GM18867 (cell line): Measurements from ENCODE around the gene GNG3.
"Not testable (repeated sequence)": the region's sequence is repeated elsewhere in the genome, so short reads cannot be mapped to it uniquely, and the experiment has no call there.

Experiments
- ATAC-seq: cut with Tn5 transposase; IDR thresholded peaks from one replicate; pipeline ENCODE4 v1.9.1; 2021; ENCODE audit warnings: mild to moderate bottlenecking, moderate library complexity; ENCODE audit not compliant: unreplicated experiment

The GNG3 gene

DNA sequence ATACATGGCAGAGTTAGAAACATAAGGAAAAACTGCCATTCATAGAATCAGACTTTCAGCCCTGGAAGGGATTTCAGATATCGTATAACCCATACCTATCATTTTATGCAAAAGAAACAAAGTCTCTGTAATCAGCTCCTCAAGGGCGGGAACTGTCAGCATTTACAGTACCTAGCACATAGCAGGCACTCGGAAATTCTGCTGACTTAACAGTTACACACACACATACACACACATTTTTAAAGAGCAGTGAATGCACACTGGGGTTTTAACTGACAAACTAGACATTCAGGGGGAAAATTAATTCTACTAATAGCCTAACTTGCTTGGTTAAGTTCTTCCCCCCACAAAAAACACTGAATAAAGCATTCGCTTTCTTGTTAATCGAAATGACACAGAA, 8.7 kb downstream of the GNG3 start:
- no peak for ATAC-seq

DNA sequence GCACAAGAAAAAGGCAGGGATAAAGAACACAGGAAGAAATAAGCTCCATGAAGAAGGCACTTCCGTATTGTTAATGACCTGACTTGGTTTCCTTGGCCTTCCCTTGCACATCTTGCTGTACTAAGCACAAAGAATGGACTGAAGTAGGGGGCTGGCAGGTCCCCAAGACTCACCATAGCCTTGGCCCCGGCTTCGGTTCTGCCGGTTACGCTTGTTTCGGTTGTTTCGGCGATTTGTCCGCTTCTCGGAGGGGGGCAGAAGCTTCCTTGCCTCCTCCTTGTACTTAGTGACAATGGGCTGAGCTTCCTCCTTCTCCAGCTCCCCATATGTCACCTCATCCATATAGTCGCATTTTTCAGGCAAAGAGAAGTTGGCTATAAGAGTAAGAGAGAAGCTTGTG, 9.3 kb downstream of the GNG3 start:
- no peak for ATAC-seq

DNA sequence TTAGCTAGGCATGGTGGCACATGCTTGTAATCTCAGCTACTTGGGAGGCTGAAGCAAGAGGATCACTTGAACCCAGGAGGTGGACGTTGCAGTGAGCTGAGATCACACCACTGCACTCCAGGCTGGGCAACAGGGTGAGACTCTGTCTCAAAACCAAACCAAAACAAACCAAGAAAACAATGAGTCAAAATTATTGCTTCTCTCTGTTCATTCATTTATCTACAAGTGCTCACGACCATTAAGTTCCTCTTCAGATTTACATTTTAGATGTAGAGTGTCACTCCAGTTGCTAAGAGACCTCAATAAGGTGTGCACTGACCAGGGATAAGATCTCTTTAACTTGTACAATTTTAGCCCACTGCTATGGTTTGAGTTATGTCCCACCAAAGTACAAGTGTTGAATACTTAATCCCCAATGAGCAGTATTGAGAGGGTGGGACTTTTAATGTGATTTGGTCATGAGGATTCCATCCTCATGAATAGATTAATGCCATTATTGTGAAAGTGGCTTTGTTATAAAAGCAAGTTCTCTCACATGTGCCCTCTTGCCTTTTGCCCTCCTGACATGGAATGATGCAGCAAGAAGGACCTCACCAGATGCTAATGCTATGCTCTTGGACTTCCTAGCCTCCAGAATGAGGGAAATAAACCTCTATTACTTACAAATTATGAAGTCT, 12.0 kb downstream of the GNG3 start:
- no peak for ATAC-seq

DNA sequence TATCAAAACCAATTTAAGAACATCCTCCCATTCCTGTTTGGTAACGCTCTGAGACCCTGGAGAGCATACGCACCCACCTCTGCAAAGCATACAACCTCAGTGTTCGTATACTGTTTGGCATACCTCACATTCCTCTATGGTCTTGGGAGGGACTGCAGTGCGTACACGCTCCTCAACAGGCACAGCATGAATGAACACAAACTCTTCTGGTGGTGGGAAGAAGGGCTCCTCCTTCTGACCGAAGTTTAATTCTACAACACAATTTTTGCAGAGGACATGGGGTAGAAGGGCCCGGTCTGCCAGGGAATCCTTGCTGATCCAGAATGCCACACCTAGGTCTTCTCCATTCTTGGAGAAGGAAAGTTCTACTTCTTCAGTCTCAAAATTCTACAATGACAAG, 14.5 kb downstream of the GNG3 start:
- no peak for ATAC-seq

DNA sequence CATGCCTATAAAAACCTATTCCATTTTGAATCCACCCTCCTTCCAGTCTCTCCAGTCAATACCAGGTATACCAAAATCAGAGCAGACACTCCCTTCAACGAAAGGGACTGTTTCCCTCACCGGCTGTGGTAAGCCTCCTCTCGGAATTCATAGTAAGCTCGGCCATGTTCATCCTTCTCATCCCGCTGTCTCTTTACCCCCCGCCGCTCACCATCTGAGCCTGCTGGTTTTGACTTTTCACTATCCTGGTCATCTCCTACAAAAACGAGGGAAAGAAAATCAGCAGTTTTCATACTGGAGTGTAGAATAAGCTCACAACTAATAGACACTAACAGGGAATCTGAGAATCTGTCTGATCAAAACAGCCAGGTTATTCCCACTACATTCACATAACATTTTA, 16.7 kb downstream of the GNG3 start:
- no peak for ATAC-seq

DNA sequence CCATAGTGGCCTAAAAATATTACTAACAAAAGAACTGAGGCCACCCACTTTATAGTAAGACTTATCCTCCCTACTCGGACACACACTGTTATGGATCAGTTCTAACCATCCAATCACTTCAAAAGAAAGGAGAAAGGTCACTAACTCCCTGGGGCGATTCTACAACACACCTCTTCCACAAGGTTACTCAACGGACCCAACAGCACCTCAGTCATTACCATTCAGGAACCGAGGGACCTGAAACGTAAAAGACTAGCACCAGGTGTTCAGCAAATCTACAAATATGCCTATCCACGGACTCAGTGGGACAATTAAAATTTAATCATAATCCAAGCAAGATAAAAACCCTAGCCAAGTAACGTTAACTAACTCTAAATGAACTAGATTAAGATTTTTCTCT, 18.2 kb downstream of the GNG3 start:
- no peak for ATAC-seq

DNA sequence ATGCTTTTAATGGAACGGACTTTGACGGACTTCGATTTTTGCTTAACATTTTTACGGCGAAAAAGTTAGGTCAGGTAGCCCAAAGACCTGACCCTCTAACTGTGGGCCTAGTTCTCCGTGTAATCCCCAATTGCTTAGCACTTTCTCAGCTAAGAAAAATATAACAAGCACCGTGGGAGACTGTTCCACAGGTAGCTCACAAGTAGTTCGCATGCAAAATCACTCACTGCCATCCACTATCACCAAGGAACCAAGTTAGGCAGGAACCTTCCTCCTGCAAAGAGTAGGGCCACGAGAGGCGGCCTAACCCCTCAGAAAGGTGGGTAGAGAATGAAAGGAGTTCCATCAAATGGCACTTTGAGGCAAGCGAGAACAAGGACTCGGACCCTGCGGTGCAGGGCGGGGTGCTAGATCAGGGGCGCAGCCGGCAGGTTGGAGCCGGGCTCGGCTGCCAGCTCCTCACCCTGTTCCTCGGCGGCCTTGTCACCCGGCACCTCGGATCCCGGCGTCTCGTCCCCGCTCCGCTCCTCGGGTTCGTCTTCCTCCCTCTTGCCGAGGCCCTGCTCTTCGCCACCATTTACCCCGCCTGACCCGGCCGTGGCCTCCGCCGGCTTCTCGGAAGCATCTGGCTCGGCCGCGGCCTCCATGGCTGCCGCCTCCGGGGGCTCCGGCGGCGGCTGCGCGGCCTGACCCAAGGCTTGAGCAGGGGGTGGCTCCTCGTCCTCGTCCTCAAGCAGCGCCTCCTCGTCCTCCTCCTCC, 18.9 kb downstream of the GNG3 start:
- peak; percentile 5 for ATAC-seq

DNA sequence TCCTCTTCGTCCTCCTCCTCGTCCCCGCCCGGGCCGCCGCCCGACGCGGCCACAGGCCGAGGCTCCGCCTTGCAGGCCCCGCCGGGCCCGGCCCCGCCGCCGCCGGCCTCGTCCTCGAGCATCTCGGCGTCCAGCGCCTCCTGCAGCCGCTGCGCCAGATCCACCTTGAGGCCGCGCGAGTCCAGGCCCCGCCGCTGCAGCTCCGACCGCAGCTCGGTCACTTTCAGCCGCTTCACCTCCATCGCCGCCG, 19.4 kb downstream of the GNG3 start:
- ATAC-seq: no peak

DNA sequence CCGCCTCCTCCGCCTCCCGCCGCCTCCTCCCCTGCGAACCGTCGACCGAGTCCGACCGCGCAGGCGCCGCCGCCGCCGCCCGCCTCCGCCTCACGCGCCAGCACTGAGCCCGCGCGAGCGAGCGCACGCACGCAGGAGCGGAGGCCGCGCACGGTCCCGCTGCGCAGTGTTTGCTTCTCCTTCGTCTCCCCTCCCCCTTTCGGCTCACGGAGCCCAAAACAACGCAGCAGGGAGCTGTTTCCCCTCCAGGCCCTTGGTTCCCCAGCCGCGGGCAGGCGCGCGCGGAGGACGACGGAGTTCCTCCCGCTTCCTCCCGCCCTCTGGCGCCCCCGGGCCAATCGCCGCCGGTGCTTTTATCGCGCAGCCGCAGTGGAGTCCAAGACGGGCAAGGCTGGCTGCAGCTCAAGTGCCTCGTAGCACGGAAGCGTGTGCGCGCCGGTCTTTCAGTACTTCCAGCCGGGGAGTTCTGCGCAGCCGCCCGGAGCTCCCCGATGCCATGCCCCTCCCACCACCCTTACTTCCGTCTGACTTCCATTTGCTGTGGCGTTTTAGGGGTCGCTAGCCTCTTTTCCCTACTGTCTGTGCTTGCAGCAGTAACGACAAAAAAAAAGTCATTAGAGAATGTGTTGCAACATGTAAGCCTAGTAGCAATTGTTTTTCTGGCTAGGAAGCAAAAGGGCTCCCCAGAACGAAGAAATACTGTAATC, 19.8 kb downstream of the GNG3 start, which contains the start of gene HNRNPUL2:
Gene HNRNPUL2, minus strand, starts transcription at position 293 of the 707 bp plus-strand sequence. CDS start 301 bp downstream, outside the sequence.
- peak; percentile 69 for ATAC-seq

DNA sequence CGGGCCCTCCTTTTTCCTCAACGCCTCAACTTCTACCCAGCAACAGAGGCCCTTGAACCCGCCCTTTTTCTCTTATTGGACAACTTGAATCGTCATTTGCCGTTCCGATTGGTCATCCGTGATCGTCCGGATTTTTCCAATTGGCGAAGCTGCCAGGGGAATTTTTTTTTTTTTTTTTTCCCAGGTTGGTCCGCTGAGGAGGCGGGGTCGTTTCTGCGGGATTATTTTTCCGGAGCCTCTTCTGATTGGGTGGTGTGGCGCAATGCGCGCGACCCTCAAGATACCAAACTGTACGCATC, 20.3 kb downstream of the GNG3 start:
- peak; percentile 54 for ATAC-seq

DNA sequence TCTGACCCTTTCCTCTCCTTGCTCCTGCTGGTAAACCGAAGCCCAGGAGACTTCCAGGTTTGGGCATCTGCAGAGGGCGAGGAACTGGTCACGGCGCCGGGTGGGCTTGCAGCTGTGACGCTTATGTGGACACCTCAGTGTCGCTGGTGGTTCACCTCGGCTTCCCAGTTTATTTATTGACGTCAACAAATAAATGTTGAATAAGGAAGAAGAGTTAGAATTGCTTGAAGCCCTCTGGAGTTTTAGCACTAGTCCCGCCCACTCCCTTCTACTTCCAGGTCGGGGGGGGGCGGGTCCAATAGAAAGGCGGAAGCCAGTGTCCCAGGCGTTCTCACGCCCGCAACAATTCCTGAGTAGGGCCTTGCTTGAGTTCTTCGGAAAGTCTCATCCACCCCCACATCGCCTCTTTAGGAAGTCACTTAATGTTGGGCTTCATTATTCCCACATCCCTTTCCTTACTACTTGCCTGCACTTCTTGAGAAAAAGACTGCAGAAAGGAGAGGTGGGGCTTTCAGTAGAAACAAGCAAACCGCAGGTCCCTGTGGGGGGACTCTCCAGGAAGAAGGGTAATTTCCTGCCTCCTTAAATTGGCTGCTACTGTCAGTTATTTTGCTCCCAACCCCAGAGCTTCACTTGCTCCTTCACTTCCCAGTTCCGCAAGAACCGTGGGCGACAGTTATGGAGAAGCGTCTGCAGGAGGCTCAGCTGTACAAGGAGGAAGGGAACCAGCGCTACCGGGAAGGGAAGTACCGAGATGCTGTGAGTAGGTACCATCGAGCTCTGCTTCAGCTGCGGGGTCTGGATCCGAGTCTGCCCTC, 20.9 kb downstream of the GNG3 start, which contains the start of gene TTC9C:
Gene TTC9C, plus strand, starts transcription at position 316 of the 818 bp plus-strand sequence. Its CDS starts 363 bp downstream, at position 679.
- peak; percentile 14 for ATAC-seq

DNA sequence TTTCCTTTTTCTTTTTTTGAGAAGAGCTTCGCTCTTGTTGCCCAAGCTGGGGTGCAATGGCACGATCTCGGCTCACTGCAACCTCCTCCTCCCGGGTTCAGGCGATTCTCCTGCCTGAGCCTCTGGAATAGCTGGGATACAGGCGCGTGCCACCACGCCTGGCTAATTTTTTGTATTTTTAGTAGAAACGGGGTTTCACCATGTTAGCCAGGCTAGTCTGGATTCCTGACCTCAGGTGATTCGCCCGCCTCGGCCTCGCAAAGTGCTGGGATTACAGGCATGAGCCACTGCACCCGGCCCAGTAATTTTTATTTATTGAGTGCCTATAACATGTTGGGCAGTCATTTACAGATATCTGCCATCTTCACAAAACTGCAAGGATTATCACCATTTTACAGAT, 22.6 kb downstream of the GNG3 start:
- ATAC-seq: not testable (repeated sequence)

DNA sequence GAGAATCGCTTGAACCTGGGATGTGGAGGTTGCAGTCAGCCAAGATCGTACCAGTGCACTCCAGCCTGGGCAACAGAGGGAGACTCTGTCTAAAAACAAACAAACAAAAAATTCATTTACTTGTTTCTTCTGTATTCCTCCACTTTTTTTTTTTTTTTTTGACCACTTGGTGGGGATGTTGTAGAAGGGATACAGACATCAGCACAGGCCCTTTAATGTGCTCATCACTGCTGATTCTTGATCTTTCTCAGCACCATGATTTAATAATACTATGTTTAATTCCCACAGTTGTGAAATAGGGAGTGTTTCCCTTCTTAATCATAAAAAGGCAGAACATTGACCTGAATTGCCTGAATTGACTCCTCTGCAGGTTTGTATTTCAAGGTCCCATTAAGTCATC, 25.4 kb downstream of the GNG3 start:
- ATAC-seq: no peak

DNA sequence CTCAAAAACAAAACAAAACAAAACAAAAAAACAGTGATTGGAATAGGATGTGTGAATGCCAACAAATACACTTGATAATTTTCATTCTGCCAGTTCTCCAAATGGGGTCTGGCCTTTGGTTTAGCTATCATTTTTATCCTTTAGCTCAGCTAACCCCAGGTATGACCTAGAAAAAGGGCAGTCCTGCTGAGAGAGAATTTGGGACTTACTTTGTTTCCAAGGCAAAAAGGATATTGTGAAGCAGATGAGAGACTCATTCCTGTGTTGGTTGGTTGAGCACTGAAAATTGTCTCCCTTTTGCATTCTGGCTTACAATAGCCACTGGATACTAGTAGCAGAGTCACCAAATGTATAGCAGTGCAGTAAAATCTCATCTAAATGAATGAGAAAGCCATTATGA, 29.7 kb downstream of the GNG3 start:
- no peak for ATAC-seq

DNA sequence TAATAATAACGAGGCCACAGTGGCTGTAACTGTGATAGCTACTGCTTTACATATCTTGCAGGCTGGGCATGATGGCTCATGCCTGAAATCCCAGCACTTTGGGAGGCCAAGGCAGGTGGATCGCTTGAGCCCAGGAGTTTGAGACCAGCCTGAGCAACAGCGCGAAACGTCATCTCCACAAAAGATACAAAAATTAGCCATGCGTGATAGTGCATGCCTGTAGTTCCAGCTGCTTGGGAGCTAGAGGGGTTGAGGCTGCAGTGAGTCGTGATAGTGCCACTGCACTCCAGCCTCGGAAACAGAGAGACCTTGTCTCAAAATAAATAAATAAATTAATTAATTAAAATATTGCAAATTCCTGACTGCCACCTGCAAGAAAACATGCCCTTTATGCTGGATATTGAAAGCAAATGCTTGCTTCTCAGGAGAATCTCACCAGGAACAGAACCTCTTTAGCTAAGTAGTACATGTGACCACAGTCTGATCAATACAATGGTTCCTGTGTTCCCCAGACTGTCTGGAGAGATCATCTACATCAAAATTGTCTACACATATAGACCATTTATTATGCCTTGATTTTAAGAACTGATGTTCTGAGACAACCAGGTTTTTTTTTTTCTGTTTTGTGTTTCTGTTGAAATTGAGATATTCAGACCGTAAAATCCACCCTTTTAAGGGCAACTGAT, 40.1 kb downstream of the GNG3 start:
- ATAC-seq: no peak

DNA sequence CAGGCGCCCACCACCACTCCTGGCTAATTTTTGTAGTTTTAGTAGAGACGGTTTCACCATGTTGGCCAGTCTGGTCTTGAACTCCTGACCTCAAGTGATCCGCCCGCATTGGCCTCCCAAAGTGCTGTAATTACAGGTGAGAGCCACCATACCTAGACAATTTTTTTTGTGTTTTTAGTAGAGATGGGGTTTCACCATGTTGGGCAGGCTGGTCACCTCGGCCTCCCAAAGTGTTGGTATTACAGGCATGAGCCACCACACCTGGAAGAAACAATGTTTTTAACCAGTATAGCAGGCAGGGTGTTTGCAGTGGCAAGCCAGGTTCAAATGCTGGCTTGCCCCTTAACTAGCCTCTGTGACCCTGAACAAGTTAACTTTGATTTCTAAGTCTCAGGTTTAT, 42.5 kb downstream of the GNG3 start:
- ATAC-seq: not testable (repeated sequence)

DNA sequence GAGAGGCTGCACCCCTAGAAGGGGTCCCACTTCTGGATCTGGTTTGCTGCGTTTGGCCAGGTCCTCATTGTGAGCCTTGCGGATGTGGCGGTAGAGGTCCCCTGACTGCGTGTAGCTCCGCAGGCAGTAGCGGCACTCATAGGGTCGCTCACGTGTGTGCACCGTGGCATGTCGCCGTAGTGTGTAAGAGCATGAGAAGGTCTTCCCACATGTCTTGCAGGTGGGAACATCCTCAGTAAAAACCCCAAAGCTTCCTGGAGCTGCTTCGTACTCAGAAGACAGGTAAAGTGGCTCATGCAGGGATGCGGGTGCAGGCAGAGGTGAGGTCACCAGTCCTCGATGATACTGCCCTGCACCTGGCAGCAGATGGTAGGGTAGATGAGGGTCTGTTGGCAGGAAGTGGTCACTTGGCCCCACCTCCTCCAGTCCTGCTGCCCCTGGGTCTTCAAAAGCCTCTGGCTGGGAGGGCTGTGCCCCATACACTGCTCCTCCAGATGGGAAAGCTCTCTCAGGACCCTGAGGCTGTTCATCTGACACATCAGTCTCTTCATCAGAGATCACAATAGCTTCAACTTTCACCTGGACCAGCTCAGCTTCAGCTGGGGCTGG, 44.8 kb downstream of the GNG3 start:
- no peak for ATAC-seq

DNA sequence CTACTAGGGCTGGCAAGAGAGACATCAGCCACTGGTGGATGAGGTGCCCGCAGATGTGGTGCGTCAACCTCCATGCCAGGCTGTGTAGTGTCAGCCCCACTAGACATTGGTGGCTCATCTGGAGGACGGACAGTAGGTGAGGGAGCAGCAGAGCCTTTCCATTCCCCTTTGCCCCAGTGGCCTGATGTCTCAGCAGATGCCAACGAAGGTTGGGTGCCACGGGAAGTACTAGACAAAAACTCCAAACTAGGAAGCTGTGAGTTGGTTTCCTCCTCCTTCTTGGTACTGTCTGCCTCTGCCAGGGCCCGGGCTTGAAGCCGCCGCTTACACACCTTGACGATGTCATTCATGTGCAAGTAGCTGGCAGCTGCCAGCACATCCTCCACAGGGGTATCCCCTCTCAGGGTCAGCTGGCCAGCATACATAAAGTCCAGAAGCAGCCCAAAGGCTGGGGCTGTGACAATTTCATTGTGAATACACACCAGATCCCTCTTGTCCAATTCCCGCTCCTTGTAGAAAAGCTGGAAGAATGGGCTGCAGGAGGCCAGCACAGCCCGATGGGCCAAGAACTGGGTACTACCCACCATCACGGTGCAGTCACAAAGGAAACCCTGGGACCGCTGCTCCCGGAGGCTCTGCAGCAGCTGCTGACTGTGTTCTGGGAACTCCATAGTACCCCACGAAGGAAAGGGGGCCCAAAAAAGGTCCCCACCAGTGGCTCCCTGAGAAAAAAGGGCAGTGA, 45.7 kb downstream of the GNG3 start:
- no peak for ATAC-seq

DNA sequence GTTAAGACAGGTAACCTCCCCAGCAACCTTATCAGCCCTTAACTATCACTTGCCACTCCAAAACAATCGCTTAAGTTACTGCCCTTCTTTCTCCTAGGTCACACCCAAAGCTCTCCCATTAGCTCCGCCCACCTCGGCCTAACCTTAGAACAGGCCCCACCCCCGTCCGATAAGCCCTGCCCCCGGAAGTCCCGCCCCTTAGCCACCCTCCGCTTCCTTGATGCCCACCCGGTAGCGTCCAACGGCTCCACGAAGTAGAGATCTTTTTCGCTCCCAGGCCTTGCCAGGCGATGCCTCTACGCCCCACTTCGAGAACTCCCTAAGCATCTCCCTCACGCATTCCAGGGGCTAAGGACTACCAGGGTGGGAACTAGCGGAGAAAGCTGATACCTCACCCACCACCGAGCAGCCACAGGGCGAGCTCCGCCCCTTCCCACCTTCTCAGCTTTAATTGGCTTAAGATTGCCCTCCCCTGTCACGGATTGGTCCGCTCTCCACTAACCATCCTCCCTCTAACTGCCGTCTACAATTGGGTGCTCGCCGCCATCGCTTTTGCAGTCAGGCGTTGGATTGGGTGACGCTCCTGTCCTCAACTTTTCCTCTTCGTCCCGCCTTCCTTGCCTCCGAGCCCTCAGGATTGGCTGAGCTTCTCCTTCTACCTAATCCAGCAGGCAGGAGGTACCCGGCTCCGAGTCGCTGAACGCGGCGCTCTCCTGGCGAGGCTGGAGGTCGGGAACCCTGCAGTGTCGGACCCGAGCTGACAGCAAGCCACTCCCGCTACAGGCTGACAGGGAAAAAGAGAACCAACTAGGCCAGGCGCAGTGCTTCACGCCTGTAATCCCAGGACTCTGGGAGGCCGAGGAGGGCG, 46.5 kb downstream of the GNG3 start, which contains the start of gene ZBTB3:
Gene ZBTB3, minus strand, starts transcription at position 425 of the 868 bp plus-strand sequence. CDS start 496 bp downstream, outside the sequence.
- peak; percentile 91 for ATAC-seq
